Activated CD4-positive, alpha-beta T cell treated with anti-CD3 and anti-CD28 coated beads, Interleukin-2, amount 50 U/mL, for 48 hours (primary cell): ENCODE results near the gene GSTM5.
"Not testable (repeated sequence)": the region's sequence is repeated elsewhere in the genome, so short reads cannot be mapped to it uniquely, and the experiment has no call there.

Experiments used
- DNase-seq, 2 experiments: peaks; one replicate each; pipeline ENCODE4 v3.0.0-alpha.2; 2020

Gene GSTM5

DNA sequence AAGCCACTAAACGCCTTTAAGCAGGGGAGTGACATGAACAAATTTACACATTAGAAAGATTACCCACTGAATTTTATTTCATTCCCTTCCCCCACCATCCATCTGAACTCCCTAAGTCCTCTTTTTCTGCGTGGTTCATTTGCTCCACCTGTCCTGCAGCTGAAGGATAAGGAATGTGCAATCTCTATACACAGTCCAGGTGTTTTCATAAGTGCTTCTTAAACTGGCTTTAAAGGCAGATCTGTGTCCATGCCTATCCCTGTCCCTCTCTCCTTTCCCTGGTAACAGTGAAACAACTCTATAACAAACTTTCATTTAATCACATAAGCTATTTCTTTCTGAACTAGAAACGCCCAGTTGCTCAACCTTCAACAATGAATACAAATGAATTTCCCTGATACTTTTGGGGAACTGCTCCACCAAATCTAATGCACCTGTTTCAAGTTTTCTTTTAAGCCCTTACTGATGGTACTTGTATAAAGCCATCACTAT is 20.4 kb downstream of the GSTM5 start:
- no peak for DNase-seq

DNA sequence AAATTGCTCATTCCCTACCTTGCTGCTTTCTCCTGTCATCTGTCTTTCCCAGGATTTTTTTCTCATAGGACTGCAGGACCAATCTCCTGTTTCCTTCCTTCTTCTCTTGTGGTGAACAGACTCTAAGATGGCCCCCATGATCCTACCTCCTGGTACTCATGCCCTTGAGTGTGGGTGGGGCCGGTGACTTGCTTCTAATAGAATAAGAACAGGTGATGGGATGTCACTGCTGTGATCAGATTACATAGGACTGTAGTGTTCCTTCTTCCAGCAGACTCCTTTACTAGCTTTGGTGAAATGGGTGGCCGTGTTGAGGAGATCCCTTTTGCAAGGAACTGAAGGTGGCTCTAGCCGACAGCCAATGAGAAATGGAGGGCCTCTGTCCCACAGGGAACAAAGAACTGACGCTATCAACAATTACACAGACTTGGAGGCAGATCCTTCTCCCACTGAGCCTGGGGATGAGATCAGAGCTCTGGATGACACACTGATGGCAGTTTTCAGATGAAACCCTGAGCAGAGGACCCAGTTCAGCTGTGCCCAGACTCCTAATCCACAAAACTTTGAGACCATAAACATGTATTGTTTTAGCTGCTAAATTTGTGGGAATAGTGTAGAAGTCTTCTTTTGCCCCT is 21.3 kb downstream of the GSTM5 start:
- DNase-seq = no peak

DNA sequence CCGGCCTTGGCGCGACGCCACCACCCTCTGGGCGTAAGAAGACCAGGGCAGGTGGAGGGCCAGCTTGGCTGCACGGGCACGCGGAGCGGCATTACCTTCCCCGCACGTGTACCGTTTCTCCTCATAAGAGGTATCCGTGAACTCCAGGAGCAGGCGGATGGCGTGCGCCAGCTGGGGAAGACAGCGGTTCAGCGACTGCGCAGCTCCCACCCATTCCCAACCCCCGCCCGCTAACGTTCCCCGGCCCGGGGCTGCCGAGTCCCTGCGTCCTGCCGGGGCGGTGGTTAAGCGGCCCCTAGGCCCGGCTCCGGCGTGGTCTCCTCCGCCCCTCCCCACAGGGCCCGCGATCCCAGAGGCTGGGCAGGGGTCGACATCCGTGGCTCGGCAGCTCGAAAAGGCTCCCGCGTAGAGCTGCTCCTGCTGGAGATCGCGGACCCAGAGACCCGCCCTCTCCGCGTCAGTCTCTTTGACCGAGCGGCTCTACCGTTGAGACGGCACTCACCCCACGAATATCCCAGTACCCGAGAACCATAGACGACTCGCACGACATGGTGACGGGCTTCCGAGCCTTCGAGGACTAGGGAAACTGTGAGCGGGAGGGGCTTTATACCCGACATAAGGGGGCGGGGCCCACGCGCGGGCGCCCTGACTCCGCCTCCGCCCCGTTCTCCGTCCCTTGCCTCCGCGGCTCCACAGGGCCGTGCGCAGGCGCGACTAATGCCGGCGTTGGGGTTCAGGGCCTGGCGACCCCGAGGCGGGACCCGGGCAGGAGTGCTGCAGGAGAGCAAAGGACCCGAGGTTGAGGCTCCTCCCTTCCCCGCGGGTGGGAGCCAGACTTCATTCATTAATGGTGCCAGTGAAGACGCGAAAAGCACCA is 27.9 kb downstream of the GSTM5 start:
- DNase-seq = peak; percentile 84 to 86

DNA sequence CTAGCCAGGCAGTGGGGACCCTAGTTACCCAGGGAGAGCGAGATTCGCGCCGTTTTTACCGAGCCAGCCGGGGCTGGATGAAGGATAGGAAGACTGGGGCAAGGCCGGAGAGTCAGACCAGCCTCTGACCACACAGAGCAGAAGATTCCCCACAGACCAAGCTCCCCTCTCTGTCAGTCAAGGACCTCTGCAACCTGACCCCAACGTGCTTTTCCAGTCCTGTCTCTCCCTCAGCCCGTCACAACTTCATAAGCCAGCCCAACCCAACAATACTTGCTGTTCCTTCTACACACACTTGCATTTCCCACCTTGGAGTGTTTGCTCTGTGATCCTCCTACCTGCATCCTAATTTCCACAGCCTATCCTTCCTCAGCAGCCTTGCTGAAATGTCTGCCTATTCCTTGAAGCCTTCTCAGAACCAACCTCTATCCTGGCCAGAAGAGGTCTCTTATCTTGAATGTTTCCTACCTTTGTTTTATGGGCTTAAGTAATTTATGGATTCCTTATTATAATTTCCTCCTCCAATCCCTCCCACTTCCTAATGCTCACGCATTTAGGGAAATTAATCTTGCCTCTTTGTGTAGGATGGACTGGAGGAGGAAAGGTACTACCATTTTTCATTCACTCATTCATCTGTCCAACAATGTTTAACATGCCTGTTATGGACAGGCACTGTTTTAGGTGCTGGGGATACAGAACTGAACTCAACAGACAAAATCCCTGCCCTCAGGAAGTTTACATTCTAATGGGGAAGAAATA is 28.7 kb downstream of the GSTM5 start, which contains the start of gene GSTM3:
GSTM3 (minus strand) TSS at position 424 of the 759 bp plus-strand sequence. CDS start 751 bp downstream, outside the sequence.
- no peak for DNase-seq

DNA sequence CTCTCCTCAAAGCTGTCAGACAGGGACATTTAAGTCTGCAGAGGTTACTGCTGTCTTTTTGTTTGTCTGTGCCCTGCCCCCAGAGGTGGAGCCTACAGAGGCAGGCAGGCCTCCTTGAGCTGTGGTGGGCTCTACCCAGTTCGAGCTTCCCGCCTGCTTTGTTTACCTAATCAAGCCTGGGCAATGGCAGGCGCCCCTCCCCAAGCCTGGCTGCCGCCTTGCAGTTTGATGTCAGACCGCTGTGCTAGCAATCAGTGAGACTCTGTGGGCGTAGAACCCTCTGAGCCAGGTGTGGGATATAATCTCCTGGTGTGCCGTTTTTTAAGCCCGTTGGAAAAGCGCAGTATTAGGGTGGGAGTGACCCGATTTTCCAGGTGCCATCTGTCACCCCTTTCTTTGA is 36.3 kb downstream of the GSTM5 start:
- not testable (repeated sequence) for DNase-seq

DNA sequence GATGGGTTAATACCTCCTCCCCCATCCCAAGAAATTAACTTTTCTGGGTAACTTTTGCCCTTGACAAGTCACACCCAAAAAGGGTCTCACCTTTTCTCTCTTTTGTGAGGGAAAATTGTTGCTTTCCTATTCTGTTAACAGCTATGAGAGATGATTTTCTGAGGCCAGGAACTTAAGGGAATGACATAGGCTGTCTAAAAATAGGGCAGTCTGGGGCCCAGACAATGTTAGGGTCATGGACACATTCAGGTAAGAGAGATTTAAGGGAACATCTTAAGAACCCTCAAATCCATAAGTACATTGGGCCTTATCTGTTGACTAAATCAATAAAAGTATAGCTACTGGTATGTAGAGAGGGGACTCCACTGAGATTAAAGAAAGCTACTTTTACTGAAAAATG is 37.2 kb downstream of the GSTM5 start:
- DNase-seq = no peak

DNA sequence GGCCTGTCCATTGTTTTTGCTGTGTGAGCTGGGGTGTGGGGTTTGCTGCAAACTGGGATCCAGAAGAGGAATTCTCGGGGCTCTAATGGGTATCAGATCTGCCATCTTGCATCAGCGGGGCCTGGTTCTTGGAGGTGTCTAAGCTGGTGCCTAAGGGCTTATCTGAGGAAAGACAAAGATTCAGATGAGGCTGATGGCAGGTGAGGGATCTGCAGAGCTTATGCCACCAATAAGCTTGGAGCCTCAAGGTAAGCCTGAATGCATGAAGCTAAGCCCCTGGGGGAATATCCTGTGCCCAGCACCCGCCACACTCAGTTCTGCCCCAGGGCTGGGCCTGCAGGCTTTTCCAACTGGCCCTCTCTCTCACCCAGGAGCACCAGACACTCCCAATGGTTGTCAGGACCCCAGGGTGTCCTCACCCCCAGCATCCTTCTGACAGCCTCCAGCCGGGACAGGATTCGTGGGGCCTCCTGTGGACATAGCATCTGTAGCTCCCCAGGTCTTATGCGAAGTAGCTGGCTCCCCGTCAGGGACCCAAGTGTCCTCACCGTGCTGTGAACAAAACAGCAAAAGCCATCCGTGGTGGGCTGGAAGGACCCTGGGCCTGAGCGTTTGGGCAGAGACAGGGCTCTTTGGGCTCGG is 38.3 kb downstream of the GSTM5 start:
- no peak for DNase-seq

DNA sequence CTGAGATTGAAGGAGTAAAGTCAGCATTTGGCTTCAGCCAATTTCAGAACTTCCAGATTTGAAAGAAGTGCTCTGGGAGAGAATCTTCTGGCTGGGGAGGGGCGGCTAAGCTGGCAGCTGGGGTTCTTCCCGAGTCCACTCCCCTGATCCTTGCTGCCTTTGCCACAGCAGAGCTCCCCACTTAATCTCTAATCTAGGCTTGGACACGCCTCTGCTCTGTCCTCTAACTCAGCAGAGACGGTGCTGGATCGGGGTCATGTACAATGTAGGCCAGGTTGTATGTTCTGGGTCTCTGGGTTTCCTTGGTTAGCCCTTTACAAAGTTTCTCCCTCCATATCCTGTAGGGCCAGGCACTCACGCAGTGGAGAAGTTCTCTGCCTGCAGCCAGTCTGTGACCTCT is 38.9 kb downstream of the GSTM5 start:
- no peak for DNase-seq

DNA sequence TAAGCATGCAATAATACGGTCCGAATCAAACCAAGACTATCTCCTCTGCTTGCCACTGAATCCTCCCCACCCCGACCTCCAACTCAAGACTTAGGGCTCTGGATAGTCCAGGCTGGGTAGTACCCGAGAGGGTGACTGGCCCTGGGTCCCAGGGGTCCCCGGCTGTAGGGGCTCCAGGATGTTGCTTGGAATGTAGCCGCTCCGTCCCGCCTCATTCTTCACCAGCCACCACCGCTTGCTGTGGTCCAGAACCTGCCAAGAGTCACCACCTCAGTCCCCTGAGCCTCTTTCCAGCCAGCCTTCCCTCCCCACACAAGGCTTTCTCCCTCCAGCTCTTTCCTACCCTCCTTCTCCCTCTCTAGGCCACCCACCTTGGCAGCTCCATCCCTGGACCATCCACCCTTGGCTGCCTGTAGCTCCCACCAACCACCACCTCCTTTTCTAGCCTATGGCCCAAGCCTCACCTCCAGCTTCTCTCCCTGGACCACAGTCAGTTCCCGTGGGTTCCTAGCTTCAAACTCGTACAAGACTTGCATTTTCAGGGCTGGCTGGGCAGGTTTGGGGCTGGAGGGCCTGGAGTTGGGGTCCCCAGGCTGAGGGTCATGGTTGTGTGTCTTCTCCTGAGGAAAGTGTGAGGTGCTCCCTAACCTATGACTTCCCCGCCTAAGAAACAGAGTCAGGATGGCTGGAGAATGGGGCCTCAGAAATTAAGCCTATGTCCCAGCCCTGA is 39.6 kb downstream of the GSTM5 start:
- no peak for DNase-seq

DNA sequence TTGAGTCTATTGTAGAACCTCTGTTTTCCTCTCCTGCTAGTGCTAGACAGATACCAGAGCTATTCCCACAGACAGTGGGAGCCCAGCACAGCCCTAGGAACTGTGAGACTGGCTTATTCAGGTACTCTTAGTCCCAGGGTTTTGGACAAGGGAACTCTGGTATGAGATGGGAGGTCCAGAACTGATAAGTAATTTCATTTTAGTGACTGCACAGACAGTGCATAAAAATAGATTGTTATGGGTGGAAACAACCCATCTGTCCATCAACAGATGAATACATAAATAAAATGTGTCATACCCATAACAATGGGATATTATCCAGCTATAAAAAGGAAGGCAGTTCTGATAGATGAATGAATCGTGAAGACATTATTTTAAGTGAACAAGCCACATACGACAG is 42.7 kb downstream of the GSTM5 start:
- DNase-seq = no peak

DNA sequence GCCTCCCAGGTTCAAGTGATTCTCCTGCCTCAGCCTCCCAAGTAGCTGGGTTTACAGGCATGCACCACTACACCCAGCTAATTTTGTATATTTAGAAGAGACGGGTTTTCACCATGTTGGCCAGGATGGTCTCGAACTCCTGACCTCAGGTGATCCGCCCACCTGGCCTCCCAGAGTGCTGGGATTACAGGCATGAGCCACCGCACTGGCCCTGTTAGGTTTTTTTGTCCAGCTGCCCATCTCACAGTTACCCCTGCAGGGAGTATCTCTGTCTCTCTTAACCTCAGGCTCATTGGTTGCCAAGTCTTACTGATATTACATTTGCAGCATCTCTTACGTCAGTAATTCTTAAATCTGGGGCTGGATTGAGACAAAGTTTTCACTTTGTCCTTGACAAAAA is 44.3 kb downstream of the GSTM5 start:
- not testable (repeated sequence) for DNase-seq

DNA sequence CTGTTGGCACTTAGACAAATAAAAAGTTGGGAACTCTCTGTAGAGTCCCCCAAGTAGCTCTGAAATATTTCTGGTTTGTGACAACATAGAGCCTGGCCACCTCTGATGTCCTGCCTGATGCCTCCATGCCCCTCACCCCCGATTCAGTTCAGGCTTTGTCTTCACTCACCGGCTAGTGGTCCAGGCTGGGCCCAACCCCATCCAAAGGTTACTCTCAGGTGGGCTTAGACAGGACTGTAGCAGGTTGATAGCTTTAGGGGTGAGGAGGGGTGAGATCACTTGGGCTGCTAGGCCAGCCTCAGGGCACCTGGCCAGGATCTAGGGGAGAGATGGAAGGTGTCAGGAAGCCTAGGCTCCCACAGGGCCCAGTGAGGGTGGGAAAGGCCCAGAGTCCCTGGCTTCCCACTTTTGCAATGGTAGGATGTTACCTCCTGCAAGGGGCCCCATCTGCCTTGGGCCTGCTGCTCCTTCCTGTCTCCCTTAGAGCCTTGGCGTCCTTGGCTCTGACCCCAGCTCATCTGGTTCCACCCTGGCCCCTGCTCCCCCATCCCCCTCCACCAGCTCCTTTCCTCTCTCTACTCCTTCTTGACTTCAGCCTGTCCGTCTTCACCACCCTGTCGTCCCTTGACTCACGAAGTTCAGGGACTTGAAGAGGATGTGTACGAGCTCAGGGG is 44.9 kb downstream of the GSTM5 start:
- no peak for DNase-seq

DNA sequence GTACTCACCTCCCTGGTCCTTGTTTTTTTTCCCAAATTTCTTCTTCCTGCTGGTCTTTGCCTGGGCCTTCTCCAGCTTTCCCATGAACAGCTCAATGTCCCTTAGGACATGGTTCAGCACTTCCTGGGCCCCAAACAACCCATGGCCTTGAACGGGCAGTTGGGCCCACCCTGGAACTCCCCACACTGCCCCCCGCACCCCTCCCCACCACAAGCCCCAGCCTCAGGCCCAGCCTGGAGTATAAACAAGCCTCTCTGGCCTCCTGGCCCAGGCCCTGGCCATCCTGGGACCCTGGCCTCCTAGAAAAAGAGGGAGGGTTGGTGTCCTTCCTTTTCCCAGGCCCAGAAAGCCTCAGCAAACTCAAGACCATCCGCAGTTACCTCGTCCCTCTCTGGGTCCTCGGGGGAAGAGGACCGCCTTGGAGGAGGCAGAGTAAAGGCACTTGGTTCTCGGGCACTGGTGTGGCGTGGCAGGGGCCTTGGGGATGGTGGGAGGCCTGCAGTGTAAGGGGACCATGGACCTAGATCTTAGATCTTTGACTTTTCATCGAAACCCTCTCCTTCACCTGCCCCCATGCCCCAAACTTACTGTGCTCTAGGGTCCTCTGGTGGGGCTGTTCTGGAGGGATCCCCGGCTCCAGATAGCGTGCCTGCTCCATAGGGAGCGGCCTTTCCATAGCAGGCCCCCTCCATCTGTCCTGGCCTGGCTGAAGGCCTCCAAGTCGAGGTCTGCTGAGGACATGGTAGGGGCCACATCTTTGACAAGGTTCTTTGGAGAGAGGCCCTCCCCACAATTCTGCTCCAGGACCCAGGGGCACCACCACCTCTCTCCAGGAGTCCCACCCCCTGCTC is 46.1 kb downstream of the GSTM5 start:
- no peak for DNase-seq

DNA sequence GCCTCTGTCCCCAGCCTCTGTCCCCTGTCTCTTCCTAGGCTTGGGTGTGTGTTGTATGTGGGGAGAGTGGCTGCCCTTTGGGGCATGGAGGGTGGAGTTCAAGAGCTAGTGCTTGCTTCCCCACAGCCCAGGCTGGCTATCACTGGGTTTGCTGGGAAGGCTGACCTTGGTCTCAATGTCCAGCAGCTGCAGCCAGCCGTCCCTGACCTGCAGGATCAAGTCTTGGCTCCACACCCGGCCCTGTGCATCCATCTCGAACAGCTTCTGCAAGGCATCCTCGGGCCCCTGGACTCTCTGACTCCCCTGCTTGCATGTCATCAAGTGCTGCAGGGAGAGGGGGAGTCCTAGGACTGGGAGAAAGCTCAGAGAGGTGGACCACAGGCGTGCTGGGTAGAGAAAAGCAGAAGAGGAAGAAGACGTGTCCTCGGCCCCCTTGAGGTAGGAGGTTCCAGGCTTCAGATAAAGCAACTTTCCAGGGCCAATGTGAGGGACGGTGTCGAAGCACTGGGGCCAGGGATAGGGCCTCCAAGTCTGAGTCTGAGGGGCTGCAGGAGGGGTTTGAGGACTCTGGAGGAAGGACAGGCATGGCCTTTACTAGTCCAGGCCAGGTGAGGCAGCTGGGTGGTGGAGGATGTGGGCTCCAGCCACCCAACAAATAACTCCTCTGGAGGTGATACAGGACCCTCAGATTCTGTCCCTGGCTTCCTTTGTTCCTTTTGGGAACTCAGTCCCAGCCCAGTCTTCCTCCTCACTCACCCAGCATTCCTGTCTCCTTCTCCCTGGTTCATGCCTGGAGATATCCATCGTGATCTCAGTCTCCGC is 47.7 kb downstream of the GSTM5 start:
- DNase-seq = no peak

DNA sequence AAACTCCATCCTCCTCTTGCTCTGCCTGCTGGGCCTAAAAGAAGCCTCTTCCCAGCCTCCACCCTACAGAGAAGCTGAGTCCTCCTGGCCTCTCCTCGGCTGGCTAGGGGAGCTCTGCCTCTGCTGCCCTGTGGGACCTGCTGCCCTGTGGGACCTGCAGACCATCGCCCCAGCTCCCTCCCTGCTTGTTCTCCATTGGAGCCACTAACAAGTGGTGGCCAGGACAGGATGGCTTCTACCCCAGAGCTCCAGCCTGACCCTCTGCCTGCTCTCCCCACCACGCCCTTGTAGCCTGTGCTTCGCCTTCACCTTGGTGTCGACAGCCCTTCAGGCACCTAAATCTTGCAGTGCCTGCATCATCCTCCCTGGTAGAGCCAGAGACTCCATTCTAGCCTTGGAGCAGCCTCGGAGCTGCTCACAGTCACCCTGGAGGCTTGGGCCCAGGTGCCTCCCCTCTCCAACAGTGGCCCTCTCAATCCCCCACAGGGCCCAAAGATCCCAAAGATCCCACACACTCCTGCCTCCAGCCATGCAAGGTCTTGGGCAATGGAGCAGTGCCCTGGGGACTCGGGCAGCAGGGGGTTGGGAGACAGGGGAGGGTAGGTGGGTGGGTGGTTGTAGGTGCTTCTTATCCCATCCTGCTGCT is 48.7 kb downstream of the GSTM5 start:
- no peak for DNase-seq

DNA sequence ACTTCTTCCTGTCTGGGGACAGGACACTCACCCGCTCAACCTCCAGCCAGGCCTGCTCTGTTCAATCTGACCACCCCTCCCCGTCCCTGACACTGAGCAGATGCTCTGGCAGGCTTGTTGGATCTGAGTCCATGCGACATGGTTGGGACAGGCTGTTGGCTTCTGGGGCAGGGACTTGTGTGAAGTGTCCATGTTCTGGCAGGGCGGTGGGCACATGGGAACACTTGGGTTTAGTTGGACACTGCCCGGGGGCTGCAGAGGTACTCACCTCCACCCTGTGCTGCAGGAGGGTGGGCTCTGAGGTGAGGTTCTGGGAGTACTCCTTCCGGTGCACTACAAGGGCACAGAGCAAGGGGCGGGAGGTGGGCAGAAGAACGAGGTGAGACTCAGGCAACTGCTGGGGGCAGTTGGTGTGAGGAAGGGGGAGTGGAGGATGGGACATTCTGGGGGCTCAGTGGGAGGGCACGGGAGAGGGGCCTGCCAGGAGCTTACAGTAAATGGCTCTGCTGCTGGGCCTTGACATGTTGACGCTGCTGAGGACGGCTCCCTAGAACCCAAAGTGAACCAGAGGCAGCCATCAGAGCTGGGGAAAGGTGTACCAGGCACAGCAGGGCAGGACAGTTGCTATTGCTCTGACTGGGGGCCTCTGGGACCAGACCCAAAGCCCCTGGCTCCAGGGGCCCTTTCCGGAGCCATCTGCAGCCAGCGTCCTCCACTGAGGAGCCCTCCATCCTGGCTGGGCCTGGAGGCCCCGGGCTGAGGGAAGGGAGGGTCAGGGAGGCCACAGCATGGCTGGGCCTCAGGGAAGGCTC is 49.4 kb downstream of the GSTM5 start:
- DNase-seq = peak in 1 of 2 experiments; percentile 1

DNA sequence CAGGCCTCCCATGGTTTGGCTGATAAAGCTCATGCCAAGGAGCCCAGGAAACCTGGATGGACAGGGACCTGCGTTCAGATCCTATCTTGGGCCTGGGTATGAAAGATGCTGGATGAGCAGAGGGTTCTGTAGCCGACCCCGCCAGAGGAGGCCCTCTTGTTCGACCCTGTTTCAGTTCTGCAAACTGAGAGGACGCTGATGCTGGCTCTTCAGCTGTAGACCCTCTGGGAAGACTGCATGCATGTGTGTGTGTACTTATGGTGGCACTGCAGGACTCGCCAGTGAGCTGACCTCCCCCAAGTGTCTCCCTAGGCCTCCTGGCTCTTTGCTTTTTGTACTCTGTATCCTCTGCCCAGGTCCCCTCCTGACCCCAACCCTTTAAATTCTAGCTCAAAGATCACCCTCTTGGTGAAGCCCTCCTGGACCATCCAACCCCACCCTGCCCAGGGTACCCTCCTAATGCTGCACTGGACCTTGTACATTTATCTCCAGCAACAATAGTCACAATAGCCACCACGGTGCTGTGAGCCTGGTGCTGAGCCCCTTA is 50.1 kb downstream of the GSTM5 start:
- no peak for DNase-seq
